Activated naive CD4-positive, alpha-beta T cell treated with anti-CD3 and anti-CD28 coated beads for 36 hours (primary cell): Measurements from ENCODE around the gene FAM216A. TPM values are rescaled to one million over a fixed set of nuclear protein-coding genes. Genes with fewer than 3 reads are reported as not detected.
A peak's percentile ranks its signal among the peaks of the same experiment; 100 is the strongest.
"Not testable (repeated sequence)": the region's sequence is repeated elsewhere in the genome, so short reads cannot be mapped to it uniquely, and the experiment has no call there.

Experiments
- CTCF ChIA-PET: fragments of 350-600 bp; sonication (Branson Sonifier 250); formaldehyde crosslinking; loops from one replicate; lab custom pipeline; 2021; ENCODE audit warnings: antibody characterized with exemption; lab: Charles Lee
- DNase-seq: peaks from one replicate; pipeline ENCODE4 v3.0.0-alpha.2; 2020
- H3K27ac Mint-ChIP-seq: one replicate; pipeline ENCODE4 v1.8.0; 2021; ENCODE audit warnings: mild to moderate bottlenecking, mixed read lengths
- H3K27me3 Mint-ChIP-seq: one replicate; pipeline ENCODE4 v1.8.0; 2021; ENCODE audit warnings: low read depth, mixed read lengths
- H3K36me3 Mint-ChIP-seq: one replicate; pipeline ENCODE4 v1.8.0; 2021; ENCODE audit warnings: low read depth, mixed read lengths
- H3K4me1 Mint-ChIP-seq: one replicate; pipeline ENCODE4 v1.8.0; 2021; ENCODE audit warnings: low read depth, mixed read lengths
- H3K4me3 Mint-ChIP-seq: one replicate; pipeline ENCODE4 v1.8.0; 2021; ENCODE audit warnings: mild to moderate bottlenecking, moderate library complexity, mixed read lengths
- H3K9me3 Mint-ChIP-seq: one replicate; pipeline ENCODE4 v1.8.0; 2021; ENCODE audit warnings: mixed read lengths
- intact Hi-C: fragments of 100-400 bp; cut with micrococcal nuclease; formaldehyde crosslinking; loops from one replicate; pipeline ENCODE4 v1.15.1; 2023
- total RNA-seq, 2 experiments: library from RNA; stranded (reverse); gene quantifications; one replicate each; pipeline ENCODE4 v1.2.3, GENCODE V29; 2021

The FAM216A gene
- total RNA-seq, 2 experiments from 2014 or later = 37.0 to 39.5 TPM

DNA sequence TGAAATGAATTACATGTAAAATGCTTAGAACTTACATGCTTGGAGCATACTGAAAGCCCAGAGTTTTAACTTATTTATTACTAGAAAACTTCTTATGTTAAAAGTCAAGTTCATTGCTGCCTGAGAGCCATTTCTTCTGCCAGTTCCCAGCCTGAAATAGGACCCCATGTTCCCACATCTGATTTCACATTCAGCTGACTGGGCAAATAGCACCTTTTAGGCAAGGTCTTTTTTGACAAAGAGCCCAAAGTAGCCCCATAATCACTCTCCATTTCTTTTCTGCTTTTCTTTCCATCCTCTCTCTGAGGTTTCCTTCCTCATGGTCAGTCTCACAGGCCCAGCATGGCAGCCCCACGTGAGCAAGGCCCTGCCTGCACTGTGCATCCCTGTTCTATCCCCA is 17.4 kb upstream of the FAM216A start:
- no peak for DNase-seq
- H3K27me3 Mint-ChIP-seq = no peaks in the 10 kb centered on the region
- peaks cover 29% of the 10 kb centered on the region for H3K36me3 Mint-ChIP-seq
- H3K4me3 Mint-ChIP-seq = peak overlapping the region; percentile 100
- intact Hi-C loops = loop anchor here (2.0 to 5.0 kb wide), 2 partner anchors 62 to 169 kb away; partner anchors contain the start of gene ATP2A2
- peak overlapping the region; percentile 100 for H3K27ac Mint-ChIP-seq
- H3K9me3 Mint-ChIP-seq = no peaks in the 10 kb centered on the region
- H3K4me1 Mint-ChIP-seq = peaks cover 32% of the 10 kb centered on the region
- CTCF ChIA-PET = interaction anchor here (1.0 to 5.6 kb wide), 9 partner anchors 15 to 156 kb away, joined by 4 to 50 read pairs (median 6); partner anchors contain the start of genes FAM216A and GPN3

GRCh38 chr12:110453569-110454296 is 14.9 kb upstream of the FAM216A start:
- DNase-seq = no peak
- H3K36me3 Mint-ChIP-seq = peaks cover 27% of the 10 kb centered on the region
- H3K4me1 Mint-ChIP-seq = peaks cover 16% of the 10 kb centered on the region
- H3K27me3 Mint-ChIP-seq = no peaks in the 10 kb centered on the region
- no peaks in the 10 kb centered on the region for H3K9me3 Mint-ChIP-seq
- no peak overlapping the region for H3K27ac Mint-ChIP-seq
- CTCF ChIA-PET = interaction anchor here (0.9 to 5.6 kb wide), 4 partner anchors 15 to 149 kb away, joined by 3 to 30 read pairs (median 11); partner anchors contain the start of genes FAM216A and GPN3
- no peak overlapping the region for H3K4me3 Mint-ChIP-seq
- intact Hi-C loops = loop anchor here (5.0 kb wide), 1 partner anchor 171 kb away; the partner anchor contains the start of gene ATP2A2

DNA sequence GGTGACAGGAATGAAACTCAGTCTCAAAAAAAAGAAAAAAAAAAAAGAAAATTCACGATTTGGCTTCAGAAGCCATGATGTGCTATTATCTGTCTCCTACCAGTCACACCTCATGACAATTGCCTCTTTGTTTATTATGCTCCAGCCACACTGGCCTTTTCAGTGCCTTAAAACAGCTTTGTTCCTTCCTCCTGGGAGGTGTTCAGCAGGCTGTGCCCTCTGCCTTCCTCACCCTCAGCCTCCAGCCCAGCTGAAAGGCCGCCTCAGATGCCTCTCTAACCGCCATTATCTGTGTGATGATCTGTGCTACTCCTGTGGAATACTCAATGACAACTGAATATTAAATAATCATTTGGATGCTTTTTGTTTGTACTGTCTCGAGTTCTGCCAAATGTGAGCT is 9.9 kb upstream of the FAM216A start:
- Mint-ChIP-seq H3K4me1 (peaks cover 4% of the 10 kb centered on the region), H3K4me3 (no peak overlapping the region), H3K36me3 (peaks cover 15% of the 10 kb centered on the region), H3K27ac (no peak overlapping the region), H3K27me3 (no peaks in the 10 kb centered on the region), H3K9me3 (no peaks in the 10 kb centered on the region)
- DNase-seq = no peak
- intact Hi-C loops = no loop called here
- CTCF ChIA-PET = interaction anchor here (0.6 to 1.4 kb wide), 3 partner anchors 10 to 1892 kb away, joined by 3 to 6 read pairs (median 4); partner anchors contain the start of genes FAM216A and GPN3

DNA sequence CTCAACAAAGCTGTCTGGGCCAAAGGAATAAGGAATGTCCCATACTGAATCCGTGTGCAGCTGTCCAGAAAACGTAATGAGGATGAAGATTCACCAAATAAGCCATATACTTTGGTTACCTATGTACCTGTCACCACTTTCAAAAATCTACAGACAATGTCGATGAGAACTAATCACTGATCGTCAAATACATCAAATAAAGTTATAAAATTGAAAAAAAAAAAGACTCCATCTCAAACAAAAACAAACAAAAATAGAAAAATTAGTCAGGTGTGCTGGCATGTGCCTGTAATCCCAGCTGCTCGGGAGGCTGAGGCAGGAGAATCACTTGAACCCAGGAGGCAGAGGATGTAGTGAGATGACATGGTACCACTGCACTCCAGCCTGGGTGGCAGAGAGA is 7.5 kb upstream of the FAM216A start:
- H3K36me3 Mint-ChIP-seq = peaks cover 15% of the 10 kb centered on the region
- intact Hi-C loops, H3K27me3 Mint-ChIP-seq, H3K9me3 Mint-ChIP-seq, H3K4me1 Mint-ChIP-seq, H3K4me3 Mint-ChIP-seq, H3K27ac Mint-ChIP-seq, DNase-seq: not testable (repeated sequence)
- CTCF ChIA-PET = interaction anchor here (0.6 to 0.7 kb wide), 3 partner anchors 8 to 435 kb away, joined by 3 to 5 read pairs (median 3); no protein-coding TSS in a partner anchor

DNA sequence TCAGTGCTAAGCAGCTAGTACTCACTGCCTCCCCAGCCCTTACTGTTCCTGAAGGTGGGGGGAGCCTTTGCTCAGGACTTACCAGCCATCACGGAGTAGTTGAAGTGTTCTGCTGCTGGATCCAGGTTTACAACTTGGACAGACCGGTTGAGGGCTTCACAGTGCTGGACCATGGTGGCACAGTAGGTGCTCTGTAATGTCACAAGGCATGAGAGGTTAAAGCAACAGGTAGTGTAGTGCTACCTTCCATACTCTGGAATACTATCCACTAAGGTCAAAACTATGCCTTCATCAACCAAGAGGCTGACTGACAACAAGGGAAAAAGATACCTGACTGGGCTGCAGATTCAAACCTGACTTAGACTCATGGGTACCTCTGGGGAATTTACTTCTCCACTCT is 3.6 kb upstream of the FAM216A start:
- no peak for DNase-seq
- no peaks in the 10 kb centered on the region for H3K27me3 Mint-ChIP-seq
- CTCF ChIA-PET = no interaction called here
- H3K27ac Mint-ChIP-seq = no peak overlapping the region
- H3K4me3 Mint-ChIP-seq = no peak overlapping the region
- intact Hi-C loops = loop anchor here (5.0 kb wide), 3 partner anchors 87 to 422 kb away; partner anchors contain the start of gene IFT81
- H3K4me1 Mint-ChIP-seq = peaks cover 32% of the 10 kb centered on the region
- peaks cover 11% of the 10 kb centered on the region for H3K36me3 Mint-ChIP-seq
- H3K9me3 Mint-ChIP-seq = no peaks in the 10 kb centered on the region

DNA sequence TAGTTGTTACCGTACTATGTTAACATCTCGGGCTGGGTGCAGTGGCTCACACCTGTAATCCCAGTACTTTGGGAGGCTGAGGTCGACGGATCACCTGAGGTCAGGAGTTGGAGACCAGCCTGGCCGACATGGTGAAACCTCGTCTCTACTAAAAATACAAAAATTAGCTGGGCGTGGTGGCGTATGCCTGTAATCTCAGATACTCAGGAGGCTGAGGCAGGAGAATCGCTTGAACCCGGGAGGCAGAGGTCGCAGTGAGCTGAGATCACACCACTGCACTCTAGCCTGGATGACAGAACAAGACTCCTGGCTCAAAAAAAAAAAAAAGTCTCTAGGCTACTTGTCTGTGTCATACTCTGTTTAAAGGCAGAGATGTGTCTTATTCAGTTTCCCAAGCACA is 2.9 kb upstream of the FAM216A start:
- Mint-ChIP-seq H3K36me3 (peaks cover 12% of the 10 kb centered on the region), H3K4me1 (peaks cover 39% of the 10 kb centered on the region)
- not testable (repeated sequence) for H3K4me3 Mint-ChIP-seq, H3K27me3 Mint-ChIP-seq, H3K9me3 Mint-ChIP-seq, DNase-seq, H3K27ac Mint-ChIP-seq
- intact Hi-C loops = loop anchor here (5.0 kb wide), 3 partner anchors 87 to 422 kb away; partner anchors contain the start of gene IFT81
- CTCF ChIA-PET = interaction anchor here (0.6 to 1.5 kb wide), 4 partner anchors 16 to 540 kb away, joined by 3 to 6 read pairs (median 4); partner anchors contain the start of gene ARPC3

GRCh38 chr12:110466791-110467190 is 1.9 kb upstream of the FAM216A start:
- Mint-ChIP-seq H3K36me3 (peaks cover 19% of the 10 kb centered on the region), H3K4me3 (peak overlapping the region; percentile 48), H3K9me3 (no peaks in the 10 kb centered on the region), H3K27me3 (no peaks in the 10 kb centered on the region), H3K4me1 (peaks cover 42% of the 10 kb centered on the region), H3K27ac (no peak overlapping the region)
- DNase-seq = no peak
- CTCF ChIA-PET = interaction anchor here (0.9 to 1.5 kb wide), 3 partner anchors 15 to 135 kb away, joined by 3 to 6 read pairs (median 6); partner anchors contain the start of gene ARPC3
- intact Hi-C loops = loop anchor here (5.0 kb wide), 3 partner anchors 86 to 421 kb away; partner anchors contain the start of gene IFT81

GRCh38 chr12:110467847-110468213 is 815 bp upstream of the FAM216A start:
- no peaks in the 10 kb centered on the region for H3K9me3 Mint-ChIP-seq
- intact Hi-C loops = loop anchor here (1.0 to 5.0 kb wide), 11 partner anchors 18 to 419 kb away; partner anchors contain the start of genes ANAPC7, ARPC3, IFT81 and PPTC7
- CTCF ChIA-PET = interaction anchor here (1.0 to 2.5 kb wide), 8 partner anchors 9 to 175 kb away, joined by 3 to 36 read pairs (median 6); partner anchors contain the start of genes ARPC3, RAD9B and VPS29
- peaks cover 20% of the 10 kb centered on the region for H3K36me3 Mint-ChIP-seq
- DNase-seq = no peak
- peaks cover 41% of the 10 kb centered on the region for H3K4me1 Mint-ChIP-seq
- H3K27ac Mint-ChIP-seq = peak overlapping the region; percentile 96
- H3K4me3 Mint-ChIP-seq = peak overlapping the region; percentile 98
- no peaks in the 10 kb centered on the region for H3K27me3 Mint-ChIP-seq

DNA sequence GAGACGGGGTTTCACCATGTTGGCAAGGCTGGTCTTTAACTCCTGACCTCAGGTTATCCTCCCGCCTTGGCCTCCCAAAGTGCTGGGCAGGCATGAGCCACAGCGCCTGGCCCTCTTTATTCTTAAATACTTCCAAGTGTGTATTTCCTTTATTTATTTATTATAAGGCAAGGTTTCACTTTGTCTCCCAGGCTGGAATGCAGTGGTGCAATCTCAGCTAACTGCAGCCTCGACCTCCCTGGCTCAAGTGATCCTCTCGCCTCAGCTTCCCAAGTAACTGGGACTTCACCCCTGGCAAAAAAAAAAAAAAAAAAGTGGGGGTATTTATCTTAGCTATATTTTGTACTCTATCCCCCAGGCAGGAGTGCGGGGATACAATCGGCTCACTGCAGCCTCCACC is 6.8 kb downstream of the FAM216A start:
- no peak for DNase-seq
- CTCF ChIA-PET = interaction anchor here (1.1 kb wide), 1 partner anchor 44 kb away, joined by 3 read pairs; no protein-coding TSS in a partner anchor
- intact Hi-C loops = no loop called here
- H3K27me3 Mint-ChIP-seq = no peaks in the 10 kb centered on the region
- H3K4me1 Mint-ChIP-seq = peaks cover 14% of the 10 kb centered on the region
- H3K4me3 Mint-ChIP-seq = no peak overlapping the region
- no peaks in the 10 kb centered on the region for H3K9me3 Mint-ChIP-seq
- H3K36me3 Mint-ChIP-seq = peaks cover 22% of the 10 kb centered on the region
- no peak overlapping the region for H3K27ac Mint-ChIP-seq

- intact Hi-C loops = no loop called here
- no peak for DNase-seq
- peaks cover 32% of the 10 kb centered on the region for H3K4me1 Mint-ChIP-seq
- H3K36me3 Mint-ChIP-seq = peaks cover 22% of the 10 kb centered on the region
- peaks cover 2% of the 10 kb centered on the region for H3K9me3 Mint-ChIP-seq
- peak overlapping the region; percentile 69 for H3K27ac Mint-ChIP-seq
- H3K4me3 Mint-ChIP-seq = peak overlapping the region; percentile 25
- no peaks in the 10 kb centered on the region for H3K27me3 Mint-ChIP-seq
- CTCF ChIA-PET = interaction anchor here (0.5 to 9.0 kb wide), 3 partner anchors 102 to 202 kb away, joined by 3 to 64 read pairs (median 3); no protein-coding TSS in a partner anchor
Observed at GRCh38 chr12:110498984-110499706, 30.5 kb downstream of the FAM216A start.

DNA sequence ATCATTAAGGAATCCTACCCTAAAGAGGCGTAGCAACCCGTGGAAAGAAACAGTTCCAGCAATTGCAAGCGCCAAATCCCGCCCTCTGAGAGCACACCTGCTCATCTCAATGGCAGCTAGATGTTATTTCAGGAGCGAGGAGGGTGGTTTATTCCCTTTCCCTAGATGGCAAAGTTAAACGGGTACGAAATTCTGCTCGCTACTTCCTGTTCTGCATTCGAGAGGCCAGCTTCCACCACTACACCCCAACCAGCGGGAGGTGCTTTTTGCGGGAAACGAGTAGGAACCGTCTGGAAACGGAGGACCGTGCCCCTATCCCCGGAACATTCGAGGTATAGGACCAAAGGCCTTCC is 32.7 kb downstream of the FAM216A start:
- CTCF ChIA-PET = interaction anchor here (1.0 to 9.0 kb wide), 4 partner anchors 14 to 99 kb away, joined by 3 to 64 read pairs (median 5); partner anchors contain the start of genes ARPC3, FAM216A and GPN3
- peak overlapping the region; percentile 94 for H3K4me3 Mint-ChIP-seq
- peaks cover 19% of the 10 kb centered on the region for H3K36me3 Mint-ChIP-seq
- H3K27me3 Mint-ChIP-seq = no peaks in the 10 kb centered on the region
- peak; percentile 51 for DNase-seq
- intact Hi-C loops = loop anchor here (5.0 kb wide), 1 partner anchor 556 kb away; no protein-coding TSS in a partner anchor
- peak overlapping the region; percentile 96 for H3K27ac Mint-ChIP-seq
- H3K9me3 Mint-ChIP-seq = peaks cover 2% of the 10 kb centered on the region
- peaks cover 32% of the 10 kb centered on the region for H3K4me1 Mint-ChIP-seq
